ENCODE measurements around the gene PCDHGB6.
"Not testable (repeated sequence)": the region's sequence is repeated elsewhere in the genome, so short reads cannot be mapped to it uniquely, and the experiment has no call there.

Gene PCDHGB6

DNA sequence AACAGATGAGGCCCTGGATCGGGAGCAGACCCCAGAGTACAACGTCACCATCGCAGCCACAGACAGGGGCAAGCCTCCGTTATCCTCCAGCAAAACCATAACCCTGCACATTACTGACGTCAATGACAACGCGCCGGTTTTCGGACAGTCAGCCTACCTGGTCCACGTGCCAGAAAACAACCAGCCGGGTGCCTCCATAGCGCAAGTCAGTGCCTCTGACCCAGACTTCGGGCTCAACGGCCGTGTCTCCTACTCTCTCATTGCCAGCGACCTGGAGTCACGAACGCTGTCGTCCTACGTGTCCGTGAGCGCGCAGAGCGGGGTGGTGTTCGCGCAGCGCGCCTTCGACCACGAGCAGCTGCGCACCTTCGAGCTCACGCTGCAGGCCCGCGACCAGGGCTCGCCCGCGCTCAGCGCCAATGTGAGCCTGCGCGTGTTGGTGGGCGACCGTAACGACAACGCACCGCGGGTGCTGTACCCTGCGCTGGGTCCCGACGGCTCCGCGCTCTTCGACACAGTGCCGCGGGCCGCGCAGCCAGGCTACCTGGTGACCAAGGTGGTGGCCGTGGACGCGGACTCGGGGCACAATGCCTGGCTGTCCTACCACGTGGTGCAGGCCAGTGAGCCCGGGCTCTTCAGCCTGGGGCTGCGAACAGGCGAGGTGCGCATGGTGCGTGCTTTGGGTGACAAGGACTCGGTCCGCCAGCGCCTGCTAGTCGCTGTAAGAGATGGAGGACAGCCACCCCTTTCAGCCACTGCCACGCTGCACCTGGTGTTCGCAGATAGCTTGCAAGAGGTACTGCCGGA lies 11.5 kb downstream of the PCDHGB6 start:
- no peak for DNase-seq

GRCh38 chr5:141420855-141421488 lies 13.2 kb downstream of the PCDHGB6 start, which contains the start of gene PCDHGA11:
Gene PCDHGA11, plus strand, starts transcription at chr5:141421051. Its CDS starts 177 bp downstream, at chr5:141421228.
- DNase-seq, result no peak

- DNase-seq, result no peak
Measured at GRCh38 chr5:141421489-141421855, 13.7 kb downstream of the PCDHGB6 start.

GRCh38 chr5:141422742-141423291 lies 15.0 kb downstream of the PCDHGB6 start:
- DNase-seq, result no peak

- no peak for DNase-seq
Measured at GRCh38 chr5:141427783-141428426, 20.1 kb downstream of the PCDHGB6 start.

DNA sequence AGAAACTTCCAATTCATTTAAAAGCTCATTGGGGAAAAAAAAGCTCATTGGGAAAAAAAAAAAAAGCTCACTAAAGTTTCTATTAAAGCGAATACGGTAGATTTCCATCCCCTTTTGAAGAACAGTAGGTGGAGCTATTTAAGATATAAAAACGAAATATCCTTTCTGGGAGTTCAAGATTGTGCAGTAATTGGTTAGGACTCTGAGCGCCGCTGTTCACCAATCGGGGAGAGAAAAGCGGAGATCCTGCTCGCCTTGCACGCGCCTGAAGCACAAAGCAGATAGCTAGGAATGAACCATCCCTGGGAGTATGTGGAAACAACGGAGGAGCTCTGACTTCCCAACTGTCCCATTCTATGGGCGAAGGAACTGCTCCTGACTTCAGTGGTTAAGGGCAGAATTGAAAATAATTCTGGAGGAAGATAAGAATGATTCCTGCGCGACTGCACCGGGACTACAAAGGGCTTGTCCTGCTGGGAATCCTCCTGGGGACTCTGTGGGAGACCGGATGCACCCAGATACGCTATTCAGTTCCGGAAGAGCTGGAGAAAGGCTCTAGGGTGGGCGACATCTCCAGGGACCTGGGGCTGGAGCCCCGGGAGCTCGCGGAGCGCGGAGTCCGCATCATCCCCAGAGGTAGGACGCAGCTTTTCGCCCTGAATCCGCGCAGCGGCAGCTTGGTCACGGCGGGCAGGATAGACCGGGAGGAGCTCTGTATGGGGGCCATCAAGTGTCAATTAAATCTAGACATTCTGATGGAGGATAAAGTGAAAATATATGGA lies 22.7 kb downstream of the PCDHGB6 start, which contains the start of gene PCDHGA12:
PCDHGA12 (plus strand) TSS at position 176 of the 782 bp plus-strand sequence; CDS start at position 429, 253 bp downstream.
- DNase-seq, result no peak

DNA sequence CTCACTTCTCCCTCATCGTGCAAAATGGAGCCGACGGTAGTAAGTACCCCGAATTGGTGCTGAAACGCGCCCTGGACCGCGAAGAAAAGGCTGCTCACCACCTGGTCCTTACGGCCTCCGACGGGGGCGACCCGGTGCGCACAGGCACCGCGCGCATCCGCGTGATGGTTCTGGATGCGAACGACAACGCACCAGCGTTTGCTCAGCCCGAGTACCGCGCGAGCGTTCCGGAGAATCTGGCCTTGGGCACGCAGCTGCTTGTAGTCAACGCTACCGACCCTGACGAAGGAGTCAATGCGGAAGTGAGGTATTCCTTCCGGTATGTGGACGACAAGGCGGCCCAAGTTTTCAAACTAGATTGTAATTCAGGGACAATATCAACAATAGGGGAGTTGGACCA lies 23.5 kb downstream of the PCDHGB6 start:
- DNase-seq, result no peak

DNA sequence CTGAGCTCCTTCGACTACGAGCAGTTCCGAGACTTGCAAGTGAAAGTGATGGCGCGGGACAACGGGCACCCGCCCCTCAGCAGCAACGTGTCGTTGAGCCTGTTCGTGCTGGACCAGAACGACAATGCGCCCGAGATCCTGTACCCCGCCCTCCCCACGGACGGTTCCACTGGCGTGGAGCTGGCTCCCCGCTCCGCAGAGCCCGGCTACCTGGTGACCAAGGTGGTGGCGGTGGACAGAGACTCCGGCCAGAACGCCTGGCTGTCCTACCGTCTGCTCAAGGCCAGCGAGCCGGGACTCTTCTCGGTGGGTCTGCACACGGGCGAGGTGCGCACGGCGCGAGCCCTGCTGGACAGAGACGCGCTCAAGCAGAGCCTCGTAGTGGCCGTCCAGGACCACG lies 24.5 kb downstream of the PCDHGB6 start:
- DNase-seq, result not testable (repeated sequence)

GRCh38 chr5:141432726-141433125 lies 24.9 kb downstream of the PCDHGB6 start:
- DNase-seq, result not testable (repeated sequence)

- no peak for DNase-seq
Measured at GRCh38 chr5:141434006-141434405, 26.2 kb downstream of the PCDHGB6 start.

DNA sequence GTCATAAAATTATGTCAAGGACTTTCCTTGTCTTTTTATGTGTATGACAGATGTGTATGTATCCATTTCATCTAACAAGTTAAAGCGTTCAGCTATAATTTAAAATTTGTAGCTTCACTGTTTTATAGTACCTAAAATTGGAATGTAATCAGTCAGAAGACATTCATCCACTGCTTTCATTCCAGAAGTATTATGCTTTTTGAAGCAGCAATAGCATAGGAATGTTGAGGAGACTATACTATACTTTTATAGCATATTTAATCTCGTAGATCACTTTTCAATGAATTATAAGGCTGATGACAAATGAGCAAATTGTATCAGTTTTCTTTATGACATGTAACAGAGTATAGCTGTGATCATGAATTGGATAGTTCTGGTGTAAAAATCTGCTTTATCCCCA lies 29.4 kb downstream of the PCDHGB6 start:
- no peak for DNase-seq

DNA sequence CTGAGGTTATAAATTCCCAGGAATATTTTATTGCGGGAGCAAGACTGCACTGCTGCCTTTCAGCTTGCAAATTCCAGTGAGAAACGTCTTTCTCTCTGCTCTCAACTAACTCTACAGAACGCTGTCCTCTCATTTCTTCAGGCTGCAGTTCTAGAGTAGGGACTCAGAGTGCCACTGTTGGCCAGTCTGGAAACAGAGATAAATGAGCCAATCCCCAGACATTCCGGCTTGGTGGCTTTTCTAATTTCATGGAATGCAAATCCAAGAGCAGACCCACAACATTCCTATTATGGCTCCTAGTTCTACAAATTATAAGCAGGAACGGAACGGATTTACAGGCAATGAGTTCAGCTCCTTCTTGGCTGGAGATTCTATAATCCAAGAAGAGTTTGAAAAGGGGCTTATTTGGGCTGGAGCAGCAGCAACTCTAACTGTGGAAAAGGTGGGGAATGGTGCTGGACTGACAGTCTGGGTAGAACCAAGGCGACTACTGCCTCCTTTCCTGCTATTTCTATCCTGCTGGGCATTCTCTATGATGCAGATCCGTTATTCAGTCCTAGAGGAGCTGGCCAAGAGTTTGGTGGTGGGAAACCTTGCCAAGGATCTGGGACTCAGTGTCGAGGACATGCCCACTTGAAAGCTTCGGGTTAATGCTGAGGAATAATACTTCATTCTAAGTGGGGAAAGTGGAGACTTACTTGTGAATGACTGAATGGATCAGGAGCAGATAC lies 31.8 kb downstream of the PCDHGB6 start:
- no peak for DNase-seq

- no peak for DNase-seq
Measured at GRCh38 chr5:141440341-141440740, 32.5 kb downstream of the PCDHGB6 start.

DNA sequence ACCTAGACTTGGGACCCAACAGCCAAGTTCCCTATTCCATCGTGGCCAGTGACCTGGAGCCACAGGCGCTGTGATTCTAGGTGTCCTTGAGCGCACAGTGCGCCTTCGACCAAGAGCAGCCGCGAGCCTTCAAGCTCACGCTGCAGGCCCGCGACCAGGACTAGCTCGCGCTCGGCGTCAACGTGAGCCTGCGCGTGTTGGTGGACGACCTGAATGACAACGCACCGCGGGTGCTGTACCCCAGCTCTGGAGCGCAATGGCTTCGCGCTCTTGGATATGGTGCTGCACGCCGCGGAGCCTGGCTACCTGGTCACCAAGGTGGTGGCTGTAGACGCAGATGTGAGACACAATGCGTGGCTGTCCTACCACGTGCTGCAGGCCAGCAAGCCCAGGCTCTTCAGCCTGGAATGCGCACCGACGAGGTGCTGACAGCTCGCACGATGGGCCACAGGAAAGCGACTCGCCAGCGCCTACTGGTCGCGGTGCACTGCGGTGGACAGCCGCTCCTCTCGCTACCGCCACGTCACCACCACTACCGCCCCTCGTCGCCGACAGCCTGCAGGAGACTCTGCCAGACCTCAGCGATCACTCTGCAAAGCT lies 33.9 kb downstream of the PCDHGB6 start:
- no peak for DNase-seq
